CD4-positive, CD25-positive, alpha-beta regulatory T cell (primary cell): ENCODE data around the gene NCOA1. TPM values are rescaled to one million over a fixed set of nuclear protein-coding genes. Genes with fewer than 3 reads are reported as not detected.
"Not testable (repeated sequence)": the region's sequence is repeated elsewhere in the genome, so short reads cannot be mapped to it uniquely, and the experiment has no call there.

Source experiments
- ATAC-seq, 2 donors: fragments of 150-1000 bp; cut with Tn5 transposase; one replicate each; pipeline ENCODE4 v1.10.0; 2021; ENCODE audit warnings: low read depth in 2 of 2, moderate number of reproducible peaks in 2 of 2, moderate library complexity in 1 of 2
- DNase-seq, 3 donors: peaks; one replicate each; pipeline versions ENCODE4 v3.0.0 to v3.0.0-alpha.2; 2012 to 2022; ENCODE audit warnings: mixed read lengths in 1 of 3
- H3K27ac ChIP-seq: one replicate; pipeline ENCODE4 v1.7.0; 2013; ENCODE audit warnings: mild to moderate bottlenecking, low read length; ENCODE audit not compliant: insufficient read depth, poor library complexity, severe bottlenecking
- H3K27me3 ChIP-seq: one replicate; pipeline ENCODE4 v1.7.0; 2013; ENCODE audit warnings: low read length; ENCODE audit not compliant: control insufficient read depth, insufficient read depth
- H3K36me3 ChIP-seq: one replicate; pipeline ENCODE4 v1.7.0; 2013; ENCODE audit warnings: mild to moderate bottlenecking, low read length, moderate library complexity; ENCODE audit not compliant: control insufficient read depth, insufficient read depth
- H3K4me1 ChIP-seq: 2 replicates; pipeline ENCODE4 v1.7.0; 2013; ENCODE audit warnings: mild to moderate bottlenecking, low read length; ENCODE audit not compliant: insufficient read depth, control insufficient read depth, poor library complexity, severe bottlenecking
- H3K4me3 ChIP-seq: one replicate; pipeline ENCODE4 v1.7.0; 2013; ENCODE audit warnings: low read depth, mild to moderate bottlenecking, low read length, moderate library complexity
- H3K9me3 ChIP-seq, 2 experiments: 1 replicate in 1 of 2; 2 replicates in 1 of 2; pipeline ENCODE4 v1.7.0; 2013; ENCODE audit warnings: low read length in 2 of 2, mild to moderate bottlenecking in 1 of 2, moderate library complexity in 1 of 2; ENCODE audit not compliant: control insufficient read depth in 2 of 2
- H3K27ac Mint-ChIP-seq, 3 donors: one replicate each; pipeline ENCODE4 v1.8.0; 2020 to 2022; ENCODE audit warnings: mild to moderate bottlenecking in 3 of 3, mixed read lengths in 3 of 3, moderate library complexity in 2 of 3
- H3K27me3 Mint-ChIP-seq: one replicate; pipeline ENCODE4 v1.8.0; 2022; ENCODE audit warnings: mild to moderate bottlenecking, mixed read lengths
- H3K36me3 Mint-ChIP-seq: one replicate; pipeline ENCODE4 v1.8.0; 2020; ENCODE audit warnings: mixed read lengths
- H3K4me1 Mint-ChIP-seq, 4 donors: one replicate each; pipeline ENCODE4 v1.8.0; 2020 to 2022; ENCODE audit warnings: mixed read lengths in 4 of 4, mild to moderate bottlenecking in 1 of 4
- H3K4me3 Mint-ChIP-seq, 4 donors: one replicate each; pipeline ENCODE4 v1.8.0; 2020 to 2022; ENCODE audit warnings: mild to moderate bottlenecking in 4 of 4, mixed read lengths in 4 of 4, moderate library complexity in 3 of 4
- H3K9me3 Mint-ChIP-seq, 7 donors: one replicate each; pipeline ENCODE4 v1.8.0; 2020 to 2022; ENCODE audit warnings: mixed read lengths in 7 of 7, mild to moderate bottlenecking in 3 of 7, moderate library complexity in 2 of 7
- polyA plus RNA-seq, 4 donors: library from polyadenylated mRNA; unstranded; fragments of 300-500 nt; fragmentation: Illumina TruSeq; gene quantifications; one replicate each; pipeline ENCODE4 v1.2.3, GENCODE V29; 2021
- total RNA-seq: library from RNA; stranded (reverse); gene quantifications from one replicate; pipeline ENCODE4 v1.2.3, GENCODE V29; 2022

NCOA1 gene
- total and polyA plus RNA-seq, 5 donors from 2014 or later, result 9.0 to 53.6 (median 15.2) TPM

DNA sequence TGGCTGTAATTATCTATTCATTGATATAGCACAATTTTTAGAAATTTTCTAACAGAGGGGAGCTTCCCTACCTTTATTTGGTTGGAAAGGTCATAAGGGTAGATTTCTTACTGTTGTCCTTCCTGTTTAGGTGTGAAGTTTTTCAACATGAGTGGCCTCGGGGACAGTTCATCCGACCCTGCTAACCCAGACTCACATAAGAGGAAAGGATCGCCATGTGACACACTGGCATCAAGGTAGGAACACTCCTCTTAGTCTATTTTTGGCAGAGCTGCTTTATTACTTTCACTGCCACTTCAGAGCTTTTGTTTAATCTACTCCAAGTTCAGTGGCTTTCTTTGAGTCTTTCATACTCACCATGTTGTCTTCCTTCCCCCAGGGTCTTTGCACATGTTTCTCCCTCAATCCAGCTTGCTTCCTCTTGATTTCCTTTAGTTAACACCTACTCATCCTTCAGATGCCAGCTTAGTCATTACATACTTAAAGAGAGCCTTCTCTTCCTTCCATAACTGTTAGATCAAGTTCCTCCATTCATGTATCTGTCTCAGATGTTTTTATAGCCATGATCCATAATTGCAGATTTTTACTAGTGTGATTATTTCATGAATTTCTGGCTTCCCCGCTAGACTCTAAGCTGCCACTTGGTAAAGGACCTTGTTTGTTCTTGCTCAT is 167.6 kb downstream of the NCOA1 start:
- ATAC-seq, result no peak
- Mint-ChIP-seq H3K9me3 (no peaks in the 10 kb centered on the region), H3K4me1 (peaks cover 5 to 30% (median 21%) of the 10 kb centered on the region in 4 donors), H3K36me3 (peaks cover 16% of the 10 kb centered on the region), H3K27ac (peak overlapping the region in 2 of 3 donors; percentile 29 to 30), H3K4me3 (no peak overlapping the region), H3K27me3 (no peaks in the 10 kb centered on the region)
- Histone ChIP-seq H3K27ac (no peak overlapping the region), H3K27me3 (no peaks in the 10 kb centered on the region), H3K4me3 (no peak overlapping the region), H3K4me1 (no peaks in the 10 kb centered on the region), H3K9me3 (no peaks in the 10 kb centered on the region), H3K36me3 (peaks cover 6% of the 10 kb centered on the region)
- no peak for DNase-seq

DNA sequence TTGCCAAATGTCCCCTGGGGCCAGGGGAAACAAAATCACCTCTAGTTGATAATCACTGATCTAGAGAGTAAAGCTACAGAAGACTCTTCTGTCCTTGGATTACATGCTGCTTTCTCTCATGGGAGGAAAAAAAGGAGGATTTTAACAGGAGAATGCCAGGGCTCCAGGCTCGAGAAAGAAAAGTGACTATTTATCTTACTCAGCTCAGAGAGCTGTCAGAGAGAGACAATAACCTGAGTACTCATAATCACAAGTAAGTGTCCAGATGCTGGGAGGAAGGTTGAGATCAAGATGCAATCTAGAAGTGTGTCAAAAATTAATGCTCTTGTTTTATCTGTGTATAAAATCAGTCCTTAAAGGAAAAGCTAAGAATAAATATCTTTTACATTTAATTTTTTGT is 168.8 kb downstream of the NCOA1 start:
- Mint-ChIP-seq H3K4me3 (no peak overlapping the region), H3K27ac (no peak overlapping the region), H3K4me1 (peaks cover 5 to 28% (median 17%) of the 10 kb centered on the region in 4 donors), H3K27me3 (no peaks in the 10 kb centered on the region), H3K9me3 (no peaks in the 10 kb centered on the region), H3K36me3 (peaks cover 16% of the 10 kb centered on the region)
- Histone ChIP-seq H3K9me3 (no peaks in the 10 kb centered on the region), H3K4me1 (no peaks in the 10 kb centered on the region), H3K27ac (no peak overlapping the region), H3K27me3 (no peaks in the 10 kb centered on the region), H3K4me3 (no peak overlapping the region), H3K36me3 (peaks cover 6% of the 10 kb centered on the region)
- ATAC-seq (no peak), DNase-seq (no peak)

DNA sequence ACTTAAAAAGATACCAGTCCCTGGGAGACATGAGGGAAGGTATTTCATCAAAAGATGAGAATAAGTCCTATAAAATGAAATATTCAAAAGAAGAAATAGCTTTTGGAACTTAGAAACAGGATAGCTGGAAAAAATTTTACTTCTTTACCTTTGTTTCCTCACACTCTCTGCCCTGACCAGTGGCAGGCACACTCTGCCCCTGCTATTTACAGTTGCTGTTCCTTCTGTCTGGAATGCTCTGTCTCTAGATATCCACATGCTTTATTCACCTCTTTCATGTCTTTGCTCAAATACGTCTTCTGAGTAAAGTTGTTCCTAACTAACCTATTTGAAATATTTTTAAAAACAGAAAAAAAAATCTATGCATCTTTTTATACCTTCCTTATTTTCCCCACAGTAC is 176.5 kb downstream of the NCOA1 start:
- no peaks in the 10 kb centered on the region for H3K9me3 ChIP-seq
- DNase-seq (no peak), ATAC-seq (no peak)
- peaks cover 8% of the 10 kb centered on the region for H3K36me3 ChIP-seq
- H3K4me1 ChIP-seq, result peaks cover 4% of the 10 kb centered on the region
- H3K4me1 Mint-ChIP-seq, result peaks cover 10 to 24% (median 16%) of the 10 kb centered on the region in 4 donors
- no peak overlapping the region for H3K27ac ChIP-seq
- H3K9me3 Mint-ChIP-seq, result peaks cover 0 to 1% (median 0%) of the 10 kb centered on the region in 7 donors
- H3K4me3 ChIP-seq, result no peak overlapping the region
- H3K27me3 Mint-ChIP-seq, result no peaks in the 10 kb centered on the region
- H3K27ac Mint-ChIP-seq, result peak overlapping the region in 1 of 3 donors; percentile 11
- H3K36me3 Mint-ChIP-seq, result peaks cover 8% of the 10 kb centered on the region
- no peak overlapping the region for H3K4me3 Mint-ChIP-seq
- no peaks in the 10 kb centered on the region for H3K27me3 ChIP-seq

DNA sequence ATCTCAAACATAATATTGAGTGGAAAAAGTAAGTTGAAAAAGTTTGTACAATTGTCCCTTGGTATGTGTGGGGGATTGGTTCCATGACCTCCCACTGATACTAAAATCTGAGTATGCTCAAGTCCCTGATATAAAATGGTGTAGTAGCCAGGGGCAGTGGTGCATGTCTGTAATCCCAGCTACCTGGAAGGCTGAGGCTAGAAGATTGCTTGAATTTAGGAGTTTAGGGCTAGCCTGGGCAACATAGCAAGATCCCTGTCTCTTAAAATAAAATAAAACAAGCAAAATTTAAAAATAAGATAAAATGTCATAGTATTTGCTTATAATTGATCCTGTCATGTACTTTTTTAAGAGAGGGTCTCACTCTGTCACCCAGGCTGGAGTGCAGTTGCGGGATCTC is 180.2 kb downstream of the NCOA1 start:
- Mint-ChIP-seq H3K9me3 (peaks cover 0 to 1% (median 0%) of the 10 kb centered on the region in 7 donors), H3K4me1 (peaks cover 7 to 27% (median 15%) of the 10 kb centered on the region in 4 donors), H3K36me3 (peaks cover 14% of the 10 kb centered on the region), H3K27me3 (no peaks in the 10 kb centered on the region), H3K27ac (peak overlapping the region in 1 of 3 donors; percentile 90), H3K4me3 (no peak overlapping the region)
- Histone ChIP-seq H3K27me3 (no peaks in the 10 kb centered on the region), H3K4me3 (no peak overlapping the region), H3K9me3 (no peaks in the 10 kb centered on the region), H3K36me3 (peaks cover 9% of the 10 kb centered on the region), H3K27ac (no peak overlapping the region), H3K4me1 (peaks cover 5% of the 10 kb centered on the region)
- no peak for ATAC-seq
- DNase-seq, result no peak

DNA sequence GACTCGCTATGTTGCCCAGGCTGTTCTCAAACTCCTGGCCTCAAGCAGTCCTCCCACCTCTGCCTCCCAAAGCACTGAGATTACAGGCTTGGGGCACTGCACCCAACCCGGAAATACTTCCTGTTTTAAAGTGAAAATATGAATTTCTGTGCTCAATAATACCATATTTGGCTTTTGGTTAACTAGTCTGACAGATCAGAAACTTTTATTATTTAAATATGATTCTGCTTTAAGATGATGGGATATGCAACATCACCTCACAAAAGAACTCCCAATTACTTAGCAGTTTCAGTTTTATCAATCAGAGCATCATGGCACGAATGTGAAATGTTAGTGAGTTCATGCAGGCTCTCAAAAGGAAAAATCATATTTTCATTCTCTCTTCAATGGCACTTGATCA is 181.5 kb downstream of the NCOA1 start:
- H3K27me3 ChIP-seq, result no peaks in the 10 kb centered on the region
- Mint-ChIP-seq H3K4me3 (peak overlapping the region in 1 of 4 donors; percentile 6), H3K9me3 (peaks cover 0 to 1% (median 0%) of the 10 kb centered on the region in 7 donors), H3K27ac (no peak overlapping the region), H3K4me1 (peaks cover 7 to 27% (median 15%) of the 10 kb centered on the region in 4 donors), H3K27me3 (no peaks in the 10 kb centered on the region), H3K36me3 (peaks cover 20% of the 10 kb centered on the region)
- H3K36me3 ChIP-seq, result peaks cover 5% of the 10 kb centered on the region
- no peaks in the 10 kb centered on the region for H3K9me3 ChIP-seq
- ATAC-seq (peak in 1 of 2 donors; percentile 31), DNase-seq (peak in 1 of 3 donors; percentile 43)
- peaks cover 5% of the 10 kb centered on the region for H3K4me1 ChIP-seq
- no peak overlapping the region for H3K27ac ChIP-seq
- H3K4me3 ChIP-seq, result no peak overlapping the region

DNA sequence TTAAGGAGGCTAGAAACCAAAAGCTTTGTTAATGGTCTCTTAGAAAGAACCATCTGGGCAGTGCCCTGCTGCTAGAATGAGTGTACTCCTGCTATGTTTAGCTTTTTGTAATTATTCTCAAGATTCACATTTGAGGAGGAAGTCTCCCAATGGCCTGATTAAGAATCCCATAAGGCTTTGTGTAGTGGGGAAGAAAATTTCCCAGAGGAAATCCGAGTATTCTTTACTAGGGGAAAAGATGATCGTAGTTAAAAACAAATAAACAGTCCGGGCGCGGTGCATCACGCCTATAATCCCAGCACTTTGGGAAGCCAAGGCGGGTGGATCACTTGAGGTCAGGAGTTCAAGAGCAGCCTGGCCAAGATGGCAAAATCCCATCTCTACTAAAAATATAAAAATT is 184.3 kb downstream of the NCOA1 start:
- no peak for DNase-seq
- no peak overlapping the region for H3K27ac ChIP-seq
- no peaks in the 10 kb centered on the region for H3K9me3 ChIP-seq
- H3K36me3 Mint-ChIP-seq, result peaks cover 38% of the 10 kb centered on the region
- peaks cover 0 to 3% (median 0%) of the 10 kb centered on the region in 7 donors for H3K9me3 Mint-ChIP-seq
- ATAC-seq, result no peak
- H3K4me1 Mint-ChIP-seq, result peaks cover 11 to 18% (median 14%) of the 10 kb centered on the region in 4 donors
- peaks cover 5% of the 10 kb centered on the region for H3K4me1 ChIP-seq
- no peaks in the 10 kb centered on the region for H3K27me3 Mint-ChIP-seq
- H3K4me3 Mint-ChIP-seq, result no peak overlapping the region
- H3K27me3 ChIP-seq, result no peaks in the 10 kb centered on the region
- H3K4me3 ChIP-seq, result no peak overlapping the region
- H3K36me3 ChIP-seq, result peaks cover 20% of the 10 kb centered on the region
- peak overlapping the region in 1 of 3 donors; percentile 57 for H3K27ac Mint-ChIP-seq

DNA sequence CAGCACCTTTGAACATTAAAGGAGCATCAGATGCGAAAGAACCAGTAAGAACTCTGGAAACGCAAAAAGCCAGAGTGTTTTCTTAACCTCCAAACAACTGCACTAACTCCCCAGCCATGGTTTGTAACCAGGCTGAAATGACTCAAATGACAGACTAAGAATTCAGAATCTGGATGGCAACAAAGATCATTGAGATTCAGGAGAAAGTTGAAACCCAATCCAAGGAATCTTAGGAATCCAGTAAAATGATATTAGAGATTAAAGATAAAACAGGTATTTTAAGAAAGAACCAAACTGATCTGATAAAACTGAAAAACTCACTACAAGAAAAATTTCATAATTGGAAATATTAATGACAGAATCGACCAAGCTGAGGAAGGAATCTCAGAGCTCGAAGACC is 185.4 kb downstream of the NCOA1 start:
- Mint-ChIP-seq H3K4me1 (peaks cover 9 to 14% (median 12%) of the 10 kb centered on the region in 4 donors), H3K4me3 (no peak overlapping the region), H3K27ac (no peak overlapping the region), H3K36me3 (peaks cover 40% of the 10 kb centered on the region), H3K27me3 (no peaks in the 10 kb centered on the region), H3K9me3 (peaks cover 0 to 3% (median 0%) of the 10 kb centered on the region in 7 donors)
- H3K27ac ChIP-seq, result no peak overlapping the region
- H3K36me3 ChIP-seq, result peaks cover 22% of the 10 kb centered on the region
- no peak overlapping the region for H3K4me3 ChIP-seq
- H3K4me1 ChIP-seq, result peaks cover 5% of the 10 kb centered on the region
- ATAC-seq, result no peak
- H3K27me3 ChIP-seq, result no peaks in the 10 kb centered on the region
- no peaks in the 10 kb centered on the region for H3K9me3 ChIP-seq
- DNase-seq, result no peak

DNA sequence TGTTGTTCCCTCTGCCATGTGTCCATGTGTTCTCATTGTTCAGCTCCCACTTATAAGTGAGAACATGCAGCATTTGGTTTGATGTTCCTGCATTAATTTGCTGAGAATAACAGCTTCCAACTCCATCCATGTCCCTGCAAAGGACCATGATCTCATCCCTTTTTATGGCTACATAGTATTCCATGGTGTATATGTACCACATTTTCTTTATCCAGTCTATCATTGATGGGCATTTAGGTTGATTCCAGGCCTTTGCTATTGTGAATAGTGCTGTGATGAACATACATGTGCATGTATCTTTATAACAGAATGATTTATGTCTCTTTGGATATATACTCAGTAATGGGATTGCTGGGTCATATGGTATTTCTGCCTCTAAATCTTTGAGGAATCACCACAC is 187.0 kb downstream of the NCOA1 start:
- not testable (repeated sequence) for H3K27me3 Mint-ChIP-seq, H3K4me3 Mint-ChIP-seq, DNase-seq, ATAC-seq, H3K4me1 ChIP-seq, H3K9me3 ChIP-seq, H3K9me3 Mint-ChIP-seq, H3K27me3 ChIP-seq, H3K4me3 ChIP-seq, H3K4me1 Mint-ChIP-seq, H3K27ac ChIP-seq
- H3K27ac Mint-ChIP-seq, result peak overlapping the region in 1 of 3 donors; percentile 26
- H3K36me3 Mint-ChIP-seq, result peaks cover 43% of the 10 kb centered on the region
- peaks cover 22% of the 10 kb centered on the region for H3K36me3 ChIP-seq
